OCI-LY7 (cell line): ENCODE results near the gene ELMO2. TPM values are rescaled to one million over a fixed set of nuclear protein-coding genes. Genes with fewer than 3 reads are reported as not detected.

Experiments used
- BruUV-seq: library from RNA; stranded (reverse); fragments of 400-500 nt; replicated peaks from 2 replicates; lab custom pipeline; 2021; lab: Mats Ljungman, UMichigan
- CTCF ChIA-PET: fragments of 300-600 bp; sonication (Branson Sonifier 250); formaldehyde crosslinking; loops from one replicate; lab custom pipeline; 2022; ENCODE audit warnings: antibody characterized with exemption; ENCODE audit not compliant: unreplicated experiment; lab: Charles Lee
- POLR2A ChIA-PET: fragments of 300-600 bp; sonication (Branson Sonifier 250); formaldehyde crosslinking; loops from one replicate; lab custom pipeline; 2022; ENCODE audit warnings: antibody characterized with exemption; lab: Charles Lee
- DNase-seq: peaks from one replicate; pipeline ENCODE4 v3.0.0-alpha.2; 2015; ENCODE audit warnings: low spot score
- H2AFZ ChIP-seq: fragments of 200-600 bp; sonication (generic), shearing (Covaris generic); 2 replicates; pipeline ENCODE4 v1.6.1; 2014; ENCODE audit warnings: mild to moderate bottlenecking, antibody characterized with exemption, low read length, moderate library complexity
- H3K27ac ChIP-seq: fragments of 200-600 bp; sonication (generic); 2 replicates; pipeline ENCODE4 v1.5.1; 2014; ENCODE audit warnings: mixed run types, low read depth, mild to moderate bottlenecking, moderate library complexity, low read length, inconsistent platforms; ENCODE audit not compliant: poor library complexity, severe bottlenecking
- H3K36me3 ChIP-seq: fragments of 200-600 bp; sonication (generic); 2 replicates; pipeline ENCODE4 v1.6.1; 2014; ENCODE audit warnings: mild to moderate bottlenecking, antibody characterized with exemption, low read length, moderate library complexity, mixed read lengths; ENCODE audit not compliant: insufficient read depth
- H3K4me1 ChIP-seq: fragments of 200-600 bp; sonication (generic); 2 replicates; pipeline ENCODE4 v1.5.1; 2014; ENCODE audit warnings: mild to moderate bottlenecking, low read length; ENCODE audit not compliant: insufficient read depth, poor library complexity, severe bottlenecking
- H3K4me2 ChIP-seq: fragments of 200-600 bp; sonication (generic); 2 replicates; pipeline ENCODE4 v1.6.1; 2014; ENCODE audit warnings: mild to moderate bottlenecking, low read length
- H3K4me3 ChIP-seq: fragments of 200-600 bp; sonication (generic); 2 replicates; pipeline ENCODE4 v1.5.1; 2014; ENCODE audit warnings: mild to moderate bottlenecking, low read depth, low read length; ENCODE audit not compliant: poor library complexity, severe bottlenecking
- H3K79me2 ChIP-seq: fragments of 200-600 bp; sonication (generic); 2 replicates; pipeline ENCODE4 v1.6.1; 2016; ENCODE audit warnings: low read depth, mild to moderate bottlenecking, low read length, moderate library complexity, mixed read lengths; ENCODE audit not compliant: insufficient read depth
- H3K9me2 ChIP-seq: fragments of 200-600 bp; sonication (generic); 2 replicates; pipeline ENCODE4 v1.6.1; 2016; ENCODE audit warnings: mild to moderate bottlenecking, low read length, mixed read lengths; ENCODE audit not compliant: insufficient read depth
- H3K9me3 ChIP-seq: fragments of 200-600 bp; sonication (generic); 2 replicates; pipeline ENCODE4 v1.6.1; 2014; ENCODE audit warnings: mild to moderate bottlenecking, mixed run types, low read length, mixed read lengths
- H4K20me1 ChIP-seq: fragments of 200-600 bp; sonication (generic); 2 replicates; pipeline ENCODE4 v1.6.1; 2014; ENCODE audit warnings: mild to moderate bottlenecking, antibody characterized with exemption, low read length, moderate library complexity, mixed read lengths; ENCODE audit not compliant: insufficient read depth
- EZH2phosphoT487 ChIP-seq: fragments of 200-600 bp; sonication (generic); IDR thresholded peaks from 2 replicates; pipeline ENCODE4 v1.6.1; 2018; ENCODE audit warnings: low read depth, borderline replicate concordance, mild to moderate bottlenecking, mixed run types, antibody characterized with exemption, low read length, moderate library complexity, mixed read lengths
- intact Hi-C: fragments of 100-400 bp; cut with micrococcal nuclease; formaldehyde crosslinking; loops from one replicate; pipeline ENCODE4 v1.10.0; 2022; ENCODE audit not compliant: unreplicated experiment
- total RNA-seq, 2 experiments: library from RNA; depleted of rRNA in 1 of 2; stranded (reverse); fragments of >200 nt in 1 of 2; shearing (Covaris generic) in 1 of 2; gene quantifications; 2 replicates each; pipeline ENCODE4 v1.2.3, GENCODE V29; 2014 to 2022
- TF ChIP-seq, protein P1 (sequence below): fragments of 200-600 bp; sonication (generic); conservative IDR thresholded peaks from 2 replicates; pipeline ENCODE4 v1.5.1; 2014; ENCODE audit warnings: mild to moderate bottlenecking, antibody characterized with exemption, low read length, moderate library complexity, mixed read lengths

Gene ELMO2
- total RNA-seq, 2 experiments from 2014 or later, result 16.0 to 36.4 TPM

DNA sequence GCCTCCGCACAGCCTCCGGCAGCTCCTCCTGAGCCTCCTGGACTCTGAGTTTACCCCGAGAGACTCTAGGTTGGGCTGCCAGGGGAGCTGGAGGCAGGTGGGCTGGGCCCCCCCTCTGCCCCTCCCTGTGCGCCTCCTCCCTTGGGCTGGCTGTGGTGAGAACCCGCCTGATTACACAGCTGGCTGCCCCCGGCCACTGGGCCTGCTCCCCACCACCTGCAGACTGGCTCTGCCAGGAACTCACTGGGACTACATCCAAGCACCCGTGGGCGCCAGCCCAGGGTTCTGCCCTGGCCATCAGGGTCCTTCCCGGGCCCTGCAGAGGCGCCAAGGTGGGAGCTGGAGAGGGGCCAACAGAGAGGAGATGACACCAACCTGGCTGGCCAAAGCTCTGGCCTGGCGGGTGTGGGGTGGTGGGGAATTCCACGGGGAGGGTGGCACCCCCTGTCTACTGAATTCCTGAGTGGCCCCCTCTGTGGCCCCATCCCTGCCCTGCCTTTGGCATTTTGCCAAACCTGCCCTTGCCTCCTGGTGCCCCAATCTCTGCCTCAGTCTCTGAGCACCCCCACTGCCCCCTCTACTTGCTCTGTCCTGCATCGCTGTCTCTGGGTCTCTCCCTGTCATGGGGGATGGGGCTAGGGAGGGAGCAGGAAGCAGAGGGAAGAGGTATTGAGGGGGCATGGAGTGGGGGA, 76.2 kb downstream of the ELMO2 start:
- no peak overlapping the region for H3K4me2 ChIP-seq
- no peaks in the 10 kb centered on the region for H3K9me2 ChIP-seq
- H3K27ac ChIP-seq, result no peak overlapping the region

DNA sequence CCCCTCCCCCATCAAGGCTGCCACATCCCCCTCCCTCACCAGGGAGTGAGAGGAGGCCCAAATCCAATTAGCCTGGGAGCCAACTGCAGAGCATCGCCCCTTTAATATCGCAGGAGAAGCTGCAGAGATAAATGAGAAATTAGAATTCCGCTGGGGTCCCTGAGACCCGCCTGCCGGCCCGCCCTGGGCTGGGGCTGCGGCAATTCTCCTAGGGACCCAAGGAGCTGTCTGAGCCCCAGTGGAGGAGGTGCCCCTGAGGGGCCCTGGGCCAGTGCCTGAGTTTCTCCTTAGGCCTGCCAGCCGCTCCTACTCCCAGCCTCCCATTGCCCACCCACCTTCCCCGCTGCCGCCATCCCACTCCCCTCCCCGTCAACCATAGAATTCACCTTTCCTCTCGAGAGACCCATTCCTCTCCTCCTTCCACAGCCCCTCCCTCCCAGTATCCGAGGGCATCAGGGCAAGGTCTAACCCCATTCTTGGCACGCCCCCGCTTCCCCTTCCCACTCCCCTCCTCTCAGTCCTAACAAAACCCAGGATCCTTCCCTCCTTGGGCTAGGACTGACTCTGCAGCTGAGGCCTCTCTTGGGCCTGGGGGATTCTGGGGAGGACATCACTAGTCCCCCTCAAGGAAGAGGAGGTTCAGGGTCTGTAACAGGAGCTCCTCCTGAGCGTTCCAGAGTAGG, 78.1 kb downstream of the ELMO2 start:
- intact Hi-C loops, result no loop called here
- Histone ChIP-seq H3K36me3 (no peaks in the 10 kb centered on the region), H4K20me1 (no peaks in the 10 kb centered on the region), H2AFZ (no peak overlapping the region), H3K4me2 (no peak overlapping the region), H3K4me3 (no peak overlapping the region), H3K9me2 (no peaks in the 10 kb centered on the region), H3K27ac (no peak overlapping the region), H3K79me2 (no peaks in the 10 kb centered on the region), H3K9me3 (no peaks in the 10 kb centered on the region), H3K4me1 (no peaks in the 10 kb centered on the region)
- no TSS peak for BruUV-seq
- ChIA-PET POLR2A (no interaction called here), CTCF (no interaction called here)
- TF ChIP-seq, protein P1, sequence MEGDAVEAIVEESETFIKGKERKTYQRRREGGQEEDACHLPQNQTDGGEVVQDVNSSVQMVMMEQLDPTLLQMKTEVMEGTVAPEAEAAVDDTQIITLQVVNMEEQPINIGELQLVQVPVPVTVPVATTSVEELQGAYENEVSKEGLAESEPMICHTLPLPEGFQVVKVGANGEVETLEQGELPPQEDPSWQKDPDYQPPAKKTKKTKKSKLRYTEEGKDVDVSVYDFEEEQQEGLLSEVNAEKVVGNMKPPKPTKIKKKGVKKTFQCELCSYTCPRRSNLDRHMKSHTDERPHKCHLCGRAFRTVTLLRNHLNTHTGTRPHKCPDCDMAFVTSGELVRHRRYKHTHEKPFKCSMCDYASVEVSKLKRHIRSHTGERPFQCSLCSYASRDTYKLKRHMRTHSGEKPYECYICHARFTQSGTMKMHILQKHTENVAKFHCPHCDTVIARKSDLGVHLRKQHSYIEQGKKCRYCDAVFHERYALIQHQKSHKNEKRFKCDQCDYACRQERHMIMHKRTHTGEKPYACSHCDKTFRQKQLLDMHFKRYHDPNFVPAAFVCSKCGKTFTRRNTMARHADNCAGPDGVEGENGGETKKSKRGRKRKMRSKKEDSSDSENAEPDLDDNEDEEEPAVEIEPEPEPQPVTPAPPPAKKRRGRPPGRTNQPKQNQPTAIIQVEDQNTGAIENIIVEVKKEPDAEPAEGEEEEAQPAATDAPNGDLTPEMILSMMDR, result no peak
- TF ChIP-seq EZH2phosphoT487, result no peak
- no peak for DNase-seq

More for the DNA sequence above, 76.2 kb downstream of the ELMO2 start:
- TF ChIP-seq, protein P1, result no peak
- Histone ChIP-seq H3K4me3 (no peak overlapping the region), H2AFZ (no peak overlapping the region), H3K79me2 (no peaks in the 10 kb centered on the region), H3K36me3 (no peaks in the 10 kb centered on the region), H3K4me1 (no peaks in the 10 kb centered on the region), H4K20me1 (no peaks in the 10 kb centered on the region), H3K9me3 (no peaks in the 10 kb centered on the region)
- BruUV-seq, result no TSS peak
- POLR2A ChIA-PET, result no interaction called here
- DNase-seq, result no peak
- CTCF ChIA-PET, result interaction anchor here (0.6 kb wide), 1 partner anchor 590 kb away, joined by 3 read pairs; no protein-coding TSS in a partner anchor
- intact Hi-C loops, result no loop called here

DNA sequence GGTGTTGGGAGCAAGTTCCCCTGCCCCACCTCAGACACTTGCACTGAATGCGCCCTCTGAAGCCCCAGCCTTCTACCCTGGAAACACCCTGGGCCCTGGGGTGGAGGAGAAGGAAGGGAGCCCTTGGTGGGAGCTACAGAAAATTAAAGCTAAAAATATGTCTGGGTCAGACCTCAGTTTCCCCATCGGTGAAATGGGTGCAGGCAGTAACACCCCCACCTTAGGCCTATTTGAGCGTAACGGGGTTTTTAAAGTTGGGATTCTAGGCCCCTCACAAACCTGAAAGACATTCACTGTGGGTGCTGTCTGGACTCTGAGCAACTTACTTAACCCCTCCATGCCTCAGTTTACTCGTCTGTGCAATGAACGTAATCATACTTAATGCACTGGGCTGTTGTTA, 78.9 kb downstream of the ELMO2 start:
- Histone ChIP-seq H3K4me2 (no peak overlapping the region), H2AFZ (no peak overlapping the region), H4K20me1 (no peaks in the 10 kb centered on the region), H3K9me2 (no peaks in the 10 kb centered on the region), H3K9me3 (no peaks in the 10 kb centered on the region), H3K4me1 (no peaks in the 10 kb centered on the region), H3K4me3 (no peak overlapping the region), H3K79me2 (no peaks in the 10 kb centered on the region), H3K27ac (no peak overlapping the region), H3K36me3 (no peaks in the 10 kb centered on the region)
- no TSS peak for BruUV-seq
- intact Hi-C loops, result no loop called here
- no peak for DNase-seq
- POLR2A ChIA-PET, result no interaction called here
- TF ChIP-seq, protein P1, result no peak
- no peak for TF ChIP-seq EZH2phosphoT487
- CTCF ChIA-PET, result no interaction called here
